ENCODE measurements around the gene S100A9.

GRCh38 chr1:153366261-153366660 lies 8.6 kb downstream of the S100A9 start:
- TF ChIP-seq CTCF (conservative IDR thresholded peaks at IDR 0.05 in 1 of 2, IDR thresholded peaks at IDR 0.05 in 1 of 2; ENCODE audit: extremely low read depth in 1 of 2, insufficient read depth in 1 of 2, low read depth in 1 of 2, low read length in 2 of 2) (no peak), EZH2 (IDR thresholded peaks at IDR 0.05; ENCODE audit: borderline replicate concordance, low read length) (no peak)
